OCI-LY1 (cell line): Measurements from ENCODE around the gene C13orf46.

Experiments used
- H2AFZ ChIP-seq: fragments of 200-600 bp; sonication (generic), shearing (Covaris generic); 2 replicates; pipeline ENCODE4 v1.6.0; 2014; ENCODE audit warnings: antibody characterized with exemption, mild to moderate bottlenecking, low read length
- H3F3A ChIP-seq: fragments of 200-600 bp; sonication (generic), shearing (Covaris generic); 2 replicates; pipeline ENCODE4 v1.6.0; 2014; ENCODE audit warnings: mild to moderate bottlenecking, antibody characterized with exemption, low read length, moderate library complexity; ENCODE audit not compliant: insufficient read depth
- H3K27ac ChIP-seq: fragments of 200-600 bp; sonication (generic); 2 replicates; pipeline ENCODE4 v1.5.1; 2014; ENCODE audit warnings: low read length, mixed run types, mild to moderate bottlenecking, low read depth; ENCODE audit not compliant: poor library complexity, severe bottlenecking
- H3K27me3 ChIP-seq: fragments of 200-600 bp; sonication (generic); 2 replicates; pipeline ENCODE4 v1.6.0; 2014; ENCODE audit warnings: antibody characterized with exemption, mild to moderate bottlenecking, low read length, moderate library complexity; ENCODE audit not compliant: insufficient read depth
- H3K36me3 ChIP-seq: fragments of 200-600 bp; sonication (generic); 2 replicates; pipeline ENCODE4 v1.6.1; 2014; ENCODE audit warnings: mild to moderate bottlenecking, antibody characterized with exemption, low read length, moderate library complexity, mixed read lengths; ENCODE audit not compliant: insufficient read depth
- H3K4me1 ChIP-seq: fragments of 200-600 bp; sonication (generic); 2 replicates; pipeline ENCODE4 v1.5.1; 2014; ENCODE audit warnings: mild to moderate bottlenecking, low read length, moderate library complexity; ENCODE audit not compliant: insufficient read depth, severe bottlenecking
- H3K4me2 ChIP-seq: fragments of 200-600 bp; sonication (generic), shearing (Covaris generic); 2 replicates; pipeline ENCODE4 v1.6.1; 2014; ENCODE audit warnings: low read length
- H3K4me3 ChIP-seq: fragments of 200-600 bp; sonication (generic); 2 replicates; pipeline ENCODE4 v1.5.1; 2014; ENCODE audit warnings: low read length, low read depth, mild to moderate bottlenecking, mixed read lengths; ENCODE audit not compliant: poor library complexity, severe bottlenecking
- H3K79me2 ChIP-seq: fragments of 200-600 bp; shearing (Covaris generic); 2 replicates; pipeline ENCODE4 v1.6.1; 2016; ENCODE audit warnings: mixed run types, low read length, mixed read lengths; ENCODE audit not compliant: insufficient read depth
- H3K9ac ChIP-seq: fragments of 200-600 bp; sonication (generic), shearing (Covaris generic); 2 replicates; pipeline ENCODE4 v1.6.1; 2014; ENCODE audit warnings: mild to moderate bottlenecking, low read length, mixed read lengths
- H3K9me2 ChIP-seq: fragments of 200-600 bp; sonication (generic), shearing (Covaris generic); 2 replicates; pipeline ENCODE4 v1.6.1; 2014; ENCODE audit warnings: low read depth, mild to moderate bottlenecking, low read length, mixed read lengths
- H3K9me3 ChIP-seq: fragments of 200-600 bp; shearing (Covaris generic); 2 replicates; pipeline ENCODE4 v1.6.1; 2014; ENCODE audit warnings: low read length, mixed read lengths
- H4K20me1 ChIP-seq: fragments of 200-600 bp; sonication (generic), shearing (Covaris generic); 2 replicates; pipeline ENCODE4 v1.6.0; 2016; ENCODE audit warnings: mild to moderate bottlenecking, low read length; ENCODE audit not compliant: insufficient read depth
- CTCF ChIP-seq: fragments of 200-600 bp; sonication (generic), shearing (Covaris generic); IDR thresholded peaks from 2 replicates; pipeline ENCODE4 v1.5.1; 2017; ENCODE audit warnings: mild to moderate bottlenecking, antibody characterized with exemption, low read length, moderate library complexity, mixed read lengths
- EZH2 ChIP-seq: fragments of 200-600 bp; sonication (generic), shearing (Covaris generic); IDR thresholded peaks from 2 replicates; pipeline ENCODE4 v1.8.0; 2017; ENCODE audit warnings: borderline replicate concordance, mixed run types, mild to moderate bottlenecking, antibody characterized with exemption, low read length, moderate library complexity, mixed read lengths

The C13orf46 gene

GRCh38 chr13:113912596-113912995 lies 61.3 kb downstream of the C13orf46 start:
- H3F3A ChIP-seq: no peaks in the 10 kb centered on the region
- no peaks in the 10 kb centered on the region for H3K9me3 ChIP-seq
- no peak overlapping the region for H3K4me2 ChIP-seq
- no peaks in the 10 kb centered on the region for H3K9me2 ChIP-seq
- no peak for TF ChIP-seq CTCF
- TF ChIP-seq EZH2: no peak
- no peak overlapping the region for H2AFZ ChIP-seq
- H3K9ac ChIP-seq: no peak overlapping the region
- H3K4me1 ChIP-seq: no peaks in the 10 kb centered on the region
- H4K20me1 ChIP-seq: no peaks in the 10 kb centered on the region
- no peak overlapping the region for H3K27ac ChIP-seq
- no peaks in the 10 kb centered on the region for H3K79me2 ChIP-seq
- no peak overlapping the region for H3K4me3 ChIP-seq
- no peaks in the 10 kb centered on the region for H3K36me3 ChIP-seq
- no peaks in the 10 kb centered on the region; the same call in 1 of the 2 replicates for H3K27me3 ChIP-seq

- Histone ChIP-seq H3K4me2 (no peak overlapping the region), H3K4me1 (no peaks in the 10 kb centered on the region), H3F3A (no peaks in the 10 kb centered on the region), H3K27me3 (no peaks in the 10 kb centered on the region; the same call in 1 of the 2 replicates), H3K9me2 (no peaks in the 10 kb centered on the region), H3K27ac (no peak overlapping the region), H3K4me3 (no peak overlapping the region), H3K36me3 (no peaks in the 10 kb centered on the region), H2AFZ (no peak overlapping the region), H3K9me3 (no peaks in the 10 kb centered on the region), H4K20me1 (no peaks in the 10 kb centered on the region), H3K79me2 (no peaks in the 10 kb centered on the region), H3K9ac (no peak overlapping the region)
- no peak for TF ChIP-seq EZH2
- TF ChIP-seq CTCF: no peak
Observed at GRCh38 chr13:113907635-113908617, 66.0 kb downstream of the C13orf46 start.

GRCh38 chr13:113906571-113906970 lies 67.3 kb downstream of the C13orf46 start:
- Histone ChIP-seq H2AFZ (no peak overlapping the region), H3F3A (no peaks in the 10 kb centered on the region), H3K4me2 (no peak overlapping the region), H3K9me2 (no peaks in the 10 kb centered on the region), H4K20me1 (no peaks in the 10 kb centered on the region), H3K27ac (no peak overlapping the region), H3K4me1 (no peaks in the 10 kb centered on the region), H3K9ac (no peak overlapping the region), H3K9me3 (no peaks in the 10 kb centered on the region), H3K4me3 (no peak overlapping the region), H3K36me3 (no peaks in the 10 kb centered on the region), H3K79me2 (no peaks in the 10 kb centered on the region), H3K27me3 (no peaks in the 10 kb centered on the region)
- TF ChIP-seq CTCF (no peak), EZH2 (no peak)
